GM19467 (cell line): ENCODE results near the gene BICD1.
"Not testable (repeated sequence)": the region's sequence is repeated elsewhere in the genome, so short reads cannot be mapped to it uniquely, and the experiment has no call there.

Experiments
- ATAC-seq: cut with Tn5 transposase; IDR thresholded peaks from one replicate; pipeline ENCODE4 v1.9.1; 2021; ENCODE audit warnings: mild to moderate bottlenecking, moderate library complexity; ENCODE audit not compliant: unreplicated experiment

BICD1 gene

GRCh38 chr12:32106517-32107358 lies at the start of gene BICD1:
TSS of gene BICD1 (plus strand) at chr12:32106847. CDS start at chr12:32107332, 485 bp downstream.
- ATAC-seq, result peak; percentile 67

GRCh38 chr12:32061033-32061432 lies 45.6 kb upstream of the BICD1 start:
- ATAC-seq, result no peak

- ATAC-seq, result no peak
Observed at GRCh38 chr12:32062881-32063280, 43.8 kb upstream of the BICD1 start.

- ATAC-seq, result no peak
Observed at GRCh38 chr12:32063796-32064195, 42.9 kb upstream of the BICD1 start.

- no peak for ATAC-seq
Observed at GRCh38 chr12:32066206-32066605, 40.4 kb upstream of the BICD1 start.

- ATAC-seq, result no peak
Observed at GRCh38 chr12:32069071-32069470, 37.6 kb upstream of the BICD1 start.

- ATAC-seq, result no peak
Observed at GRCh38 chr12:32069731-32070130, 36.9 kb upstream of the BICD1 start.

- ATAC-seq, result no peak
Observed at GRCh38 chr12:32070370-32070769, 36.3 kb upstream of the BICD1 start.

GRCh38 chr12:32072102-32072501 lies 34.5 kb upstream of the BICD1 start:
- ATAC-seq, result no peak

- no peak for ATAC-seq
Observed at GRCh38 chr12:32074432-32074831, 32.2 kb upstream of the BICD1 start.

GRCh38 chr12:32076941-32077340 lies 29.7 kb upstream of the BICD1 start:
- ATAC-seq, result no peak

- no peak for ATAC-seq
Observed at GRCh38 chr12:32080435-32080834, 26.2 kb upstream of the BICD1 start.

- ATAC-seq, result no peak
Observed at GRCh38 chr12:32083489-32083888, 23.2 kb upstream of the BICD1 start.

- ATAC-seq, result no peak
Observed at GRCh38 chr12:32084017-32084688, 22.5 kb upstream of the BICD1 start.

- ATAC-seq, result no peak
Observed at GRCh38 chr12:32084753-32085152, 21.9 kb upstream of the BICD1 start.

GRCh38 chr12:32087306-32087705 lies 19.3 kb upstream of the BICD1 start:
- ATAC-seq, result no peak

GRCh38 chr12:32089156-32089555 lies 17.5 kb upstream of the BICD1 start:
- no peak for ATAC-seq

- ATAC-seq, result no peak
Observed at GRCh38 chr12:32089586-32089985, 17.1 kb upstream of the BICD1 start.

GRCh38 chr12:32091696-32092095 lies 15.0 kb upstream of the BICD1 start:
- no peak for ATAC-seq

GRCh38 chr12:32098112-32098511 lies 8.5 kb upstream of the BICD1 start:
- ATAC-seq, result no peak

GRCh38 chr12:32099275-32099674 lies 7.4 kb upstream of the BICD1 start:
- not testable (repeated sequence) for ATAC-seq

GRCh38 chr12:32100361-32100760 lies 6.3 kb upstream of the BICD1 start:
- ATAC-seq, result no peak
